Mesothelial cell of epicardium (in vitro differentiated cells): Measurements from ENCODE around the gene KCNA2. TPM values are rescaled to one million over a fixed set of nuclear protein-coding genes. Genes with fewer than 3 reads are reported as not detected.
A peak's percentile ranks its signal among the peaks of the same experiment; 100 is the strongest.

Experiments used
- DNase-seq, 2 experiments: peaks; one replicate each; pipeline ENCODE4 v3.0.0; 2021; ENCODE audit warnings: low spot score in 2 of 2; ENCODE audit not compliant: unreplicated experiment in 2 of 2
- H3K27ac Mint-ChIP-seq: 2 replicates; pipeline ENCODE4 v1.8.0; 2021; ENCODE audit warnings: mixed read lengths
- H3K27me3 Mint-ChIP-seq: 2 replicates; pipeline ENCODE4 v1.8.0; 2021; ENCODE audit warnings: low read depth, mixed read lengths
- H3K36me3 Mint-ChIP-seq: 2 replicates; pipeline ENCODE4 v1.8.0; 2021; ENCODE audit warnings: mixed read lengths
- H3K4me1 Mint-ChIP-seq: 2 replicates; pipeline ENCODE4 v1.8.0; 2021; ENCODE audit warnings: mixed read lengths
- H3K4me3 Mint-ChIP-seq: 2 replicates; pipeline ENCODE4 v1.8.0; 2021; ENCODE audit warnings: mild to moderate bottlenecking, moderate library complexity, mixed read lengths
- H3K9me3 Mint-ChIP-seq: 2 replicates; pipeline ENCODE4 v1.8.0; 2021; ENCODE audit warnings: mixed read lengths
- CTCF ChIP-seq: fragments of 200-600 bp; sonication (generic); IDR thresholded peaks from one replicate; pipeline ENCODE4 v1.5.0; 2021; ENCODE audit warnings: antibody characterized with exemption; ENCODE audit not compliant: unreplicated experiment
- total RNA-seq: library from RNA; stranded (reverse); gene quantifications from 3 replicates; pipeline ENCODE4 v1.2.1, GENCODE V29; 2021

Gene KCNA2
- total RNA-seq, result 0.58 to 1.1 TPM (median 0.63 TPM) in 3 replicates

GRCh38 chr1:110605901-110606656 lies at the start of gene KCNA2:
KCNA2 (minus strand) TSS chr1:110606358; CDS start chr1:110604782, 1,576 bp downstream.
- H3K27ac Mint-ChIP-seq, result no peak within 1 kb of the TSS
- H3K27me3 Mint-ChIP-seq, result peaks cover 93% of the 10 kb centered on the region
- H3K4me3 Mint-ChIP-seq, result peak within 1 kb of the TSS; percentile 70
- H3K9me3 Mint-ChIP-seq, result no peaks in the 10 kb centered on the region
- DNase-seq, result peak; percentile 35 to 56
- no peak for TF ChIP-seq CTCF
- peaks cover 11% of the 10 kb centered on the region for H3K4me1 Mint-ChIP-seq
- H3K36me3 Mint-ChIP-seq, result no peaks in the 10 kb centered on the region

DNA sequence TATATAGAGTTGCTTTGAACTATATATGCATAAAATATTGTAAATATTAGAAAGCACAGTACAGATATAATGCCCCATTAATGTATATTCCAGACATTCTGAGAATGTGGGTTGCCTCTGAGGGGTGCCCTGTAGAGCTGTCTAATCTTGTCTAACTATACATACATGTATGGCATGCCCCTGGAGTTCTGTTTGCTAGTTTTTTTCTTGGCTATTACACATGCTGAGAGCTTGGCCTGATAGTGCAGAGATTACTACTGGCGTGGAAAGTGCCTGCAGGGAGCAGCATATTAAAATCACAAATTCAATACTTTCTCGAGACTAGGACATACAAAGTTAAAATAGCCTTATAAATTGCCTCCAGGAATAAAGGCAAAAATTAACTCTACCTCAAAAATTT lies 44.5 kb upstream of the KCNA2 start:
- no peak for DNase-seq
- Mint-ChIP-seq H3K9me3 (no peaks in the 10 kb centered on the region), H3K4me3 (no peak overlapping the region), H3K4me1 (no peaks in the 10 kb centered on the region), H3K27ac (no peak overlapping the region), H3K27me3 (peaks cover 22% of the 10 kb centered on the region), H3K36me3 (no peaks in the 10 kb centered on the region)
- no peak for TF ChIP-seq CTCF

- no peaks in the 10 kb centered on the region for H3K4me1 Mint-ChIP-seq
- no peak overlapping the region for H3K4me3 Mint-ChIP-seq
- no peak for TF ChIP-seq CTCF
- no peaks in the 10 kb centered on the region for H3K36me3 Mint-ChIP-seq
- peaks cover 27% of the 10 kb centered on the region for H3K27me3 Mint-ChIP-seq
- no peak for DNase-seq
- no peak overlapping the region for H3K27ac Mint-ChIP-seq
- H3K9me3 Mint-ChIP-seq, result no peaks in the 10 kb centered on the region
Measured at GRCh38 chr1:110648417-110648816, 42.3 kb upstream of the KCNA2 start.

- H3K4me3 Mint-ChIP-seq, result no peak overlapping the region
- DNase-seq, result no peak
- no peak for TF ChIP-seq CTCF
- H3K9me3 Mint-ChIP-seq, result no peaks in the 10 kb centered on the region
- H3K4me1 Mint-ChIP-seq, result no peaks in the 10 kb centered on the region
- H3K27ac Mint-ChIP-seq, result no peak overlapping the region
- peaks cover 27% of the 10 kb centered on the region for H3K27me3 Mint-ChIP-seq
- no peaks in the 10 kb centered on the region for H3K36me3 Mint-ChIP-seq
Measured at GRCh38 chr1:110647254-110647891, 41.2 kb upstream of the KCNA2 start.

- no peaks in the 10 kb centered on the region for H3K36me3 Mint-ChIP-seq
- H3K4me1 Mint-ChIP-seq, result no peaks in the 10 kb centered on the region
- H3K4me3 Mint-ChIP-seq, result no peak overlapping the region
- no peaks in the 10 kb centered on the region for H3K9me3 Mint-ChIP-seq
- TF ChIP-seq CTCF, result no peak
- no peak overlapping the region for H3K27ac Mint-ChIP-seq
- peaks cover 28% of the 10 kb centered on the region for H3K27me3 Mint-ChIP-seq
- no peak for DNase-seq
Measured at GRCh38 chr1:110645821-110646735, 39.9 kb upstream of the KCNA2 start.
